Nephron progenitor cell (in vitro differentiated cells): Measurements from ENCODE around the gene FAM78B.

ENCODE experiments used
- DNase-seq: peaks from one replicate; pipeline ENCODE4 v3.0.0; 2021
- H3K27ac Mint-ChIP-seq: 2 replicates; pipeline ENCODE4 v1.8.0; 2021; ENCODE audit warnings: mild to moderate bottlenecking, moderate library complexity, mixed read lengths
- H3K27me3 Mint-ChIP-seq: 2 replicates; pipeline ENCODE4 v1.8.0; 2021; ENCODE audit warnings: mild to moderate bottlenecking, low read depth, mixed read lengths; ENCODE audit not compliant: poor library complexity
- H3K36me3 Mint-ChIP-seq: 2 replicates; pipeline ENCODE4 v1.8.0; 2021; ENCODE audit warnings: low read depth, mixed read lengths
- H3K4me1 Mint-ChIP-seq: 2 replicates; pipeline ENCODE4 v1.8.0; 2021; ENCODE audit warnings: mixed read lengths
- H3K4me3 Mint-ChIP-seq: 2 replicates; pipeline ENCODE4 v1.8.0; 2021; ENCODE audit warnings: mild to moderate bottlenecking, moderate library complexity, mixed read lengths
- H3K9me3 Mint-ChIP-seq: 2 replicates; pipeline ENCODE4 v1.8.0; 2021; ENCODE audit warnings: mild to moderate bottlenecking, moderate library complexity, mixed read lengths
- TF ChIP-seq, protein P1 (sequence below): fragments of 200-600 bp; sonication (generic); IDR thresholded peaks from 2 replicates; pipeline ENCODE4 v1.5.0; 2021; ENCODE audit warnings: antibody characterized with exemption

The FAM78B gene

DNA sequence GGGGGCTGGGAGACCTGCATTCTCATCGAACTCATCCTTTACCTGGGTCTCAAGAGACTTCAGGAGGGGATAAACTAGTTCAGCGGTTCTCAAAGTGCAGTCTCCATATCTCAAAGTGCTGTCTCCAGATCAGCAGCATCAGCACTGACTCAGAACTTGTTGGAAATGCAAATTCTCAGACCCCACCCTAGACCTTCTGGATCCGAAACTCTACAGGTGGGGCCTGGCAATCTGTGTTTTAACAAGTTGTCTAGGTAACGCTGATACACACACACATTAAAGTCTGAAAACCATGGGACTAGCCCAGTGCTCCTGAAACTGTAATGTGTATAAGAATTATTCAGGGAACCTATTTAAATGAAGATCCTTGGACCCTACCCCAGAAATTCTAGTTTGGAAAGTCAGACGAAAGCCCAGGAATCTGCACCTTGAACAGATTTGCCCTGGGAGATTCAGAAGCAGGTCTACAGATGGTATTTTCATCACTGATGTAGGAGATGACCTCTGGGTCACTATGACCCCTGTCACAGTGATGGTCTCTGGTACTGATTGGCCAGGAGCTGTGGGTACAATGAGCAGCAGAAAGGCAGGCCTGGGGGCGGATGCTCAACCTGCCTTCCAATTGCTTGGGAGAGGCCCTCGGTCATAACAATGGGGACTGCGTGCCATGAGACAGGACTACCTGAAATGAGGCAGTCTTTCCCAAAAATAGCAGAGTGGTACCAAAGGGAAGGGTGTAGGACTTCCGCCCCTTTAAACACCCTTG, 127.2 kb downstream of the FAM78B start:
- no peak for DNase-seq
- Mint-ChIP-seq H3K4me3 (no peak overlapping the region), H3K9me3 (no peaks in the 10 kb centered on the region), H3K27ac (no peak overlapping the region), H3K4me1 (no peaks in the 10 kb centered on the region), H3K36me3 (no peaks in the 10 kb centered on the region), H3K27me3 (peaks cover 19% of the 10 kb centered on the region)
- TF ChIP-seq, protein P1, sequence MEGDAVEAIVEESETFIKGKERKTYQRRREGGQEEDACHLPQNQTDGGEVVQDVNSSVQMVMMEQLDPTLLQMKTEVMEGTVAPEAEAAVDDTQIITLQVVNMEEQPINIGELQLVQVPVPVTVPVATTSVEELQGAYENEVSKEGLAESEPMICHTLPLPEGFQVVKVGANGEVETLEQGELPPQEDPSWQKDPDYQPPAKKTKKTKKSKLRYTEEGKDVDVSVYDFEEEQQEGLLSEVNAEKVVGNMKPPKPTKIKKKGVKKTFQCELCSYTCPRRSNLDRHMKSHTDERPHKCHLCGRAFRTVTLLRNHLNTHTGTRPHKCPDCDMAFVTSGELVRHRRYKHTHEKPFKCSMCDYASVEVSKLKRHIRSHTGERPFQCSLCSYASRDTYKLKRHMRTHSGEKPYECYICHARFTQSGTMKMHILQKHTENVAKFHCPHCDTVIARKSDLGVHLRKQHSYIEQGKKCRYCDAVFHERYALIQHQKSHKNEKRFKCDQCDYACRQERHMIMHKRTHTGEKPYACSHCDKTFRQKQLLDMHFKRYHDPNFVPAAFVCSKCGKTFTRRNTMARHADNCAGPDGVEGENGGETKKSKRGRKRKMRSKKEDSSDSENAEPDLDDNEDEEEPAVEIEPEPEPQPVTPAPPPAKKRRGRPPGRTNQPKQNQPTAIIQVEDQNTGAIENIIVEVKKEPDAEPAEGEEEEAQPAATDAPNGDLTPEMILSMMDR: no peak

DNA sequence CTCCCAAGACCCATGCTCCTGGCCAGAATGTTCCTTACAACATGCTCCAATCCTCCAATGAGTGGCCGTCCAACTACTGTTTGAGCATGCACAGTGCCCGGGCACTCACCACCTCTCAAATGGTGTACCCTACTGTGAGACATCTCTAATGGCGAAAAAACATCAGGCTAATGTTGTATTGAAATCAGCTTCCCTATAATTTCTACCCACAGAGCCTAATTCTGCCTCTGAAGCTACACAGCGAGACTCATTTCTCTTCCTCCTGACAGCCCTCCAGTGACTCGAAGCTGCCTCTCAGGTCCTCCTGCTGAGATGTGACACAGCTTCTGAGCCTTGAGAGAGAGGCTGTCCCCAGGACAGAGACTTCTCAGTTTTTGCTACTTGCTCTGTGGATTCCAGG, 130.7 kb downstream of the FAM78B start:
- peaks cover 12% of the 10 kb centered on the region for H3K27me3 Mint-ChIP-seq
- H3K27ac Mint-ChIP-seq: no peak overlapping the region
- no peak overlapping the region for H3K4me3 Mint-ChIP-seq
- H3K9me3 Mint-ChIP-seq: no peaks in the 10 kb centered on the region
- no peaks in the 10 kb centered on the region for H3K36me3 Mint-ChIP-seq
- TF ChIP-seq, protein P1: no peak
- H3K4me1 Mint-ChIP-seq: no peaks in the 10 kb centered on the region
- no peak for DNase-seq

DNA sequence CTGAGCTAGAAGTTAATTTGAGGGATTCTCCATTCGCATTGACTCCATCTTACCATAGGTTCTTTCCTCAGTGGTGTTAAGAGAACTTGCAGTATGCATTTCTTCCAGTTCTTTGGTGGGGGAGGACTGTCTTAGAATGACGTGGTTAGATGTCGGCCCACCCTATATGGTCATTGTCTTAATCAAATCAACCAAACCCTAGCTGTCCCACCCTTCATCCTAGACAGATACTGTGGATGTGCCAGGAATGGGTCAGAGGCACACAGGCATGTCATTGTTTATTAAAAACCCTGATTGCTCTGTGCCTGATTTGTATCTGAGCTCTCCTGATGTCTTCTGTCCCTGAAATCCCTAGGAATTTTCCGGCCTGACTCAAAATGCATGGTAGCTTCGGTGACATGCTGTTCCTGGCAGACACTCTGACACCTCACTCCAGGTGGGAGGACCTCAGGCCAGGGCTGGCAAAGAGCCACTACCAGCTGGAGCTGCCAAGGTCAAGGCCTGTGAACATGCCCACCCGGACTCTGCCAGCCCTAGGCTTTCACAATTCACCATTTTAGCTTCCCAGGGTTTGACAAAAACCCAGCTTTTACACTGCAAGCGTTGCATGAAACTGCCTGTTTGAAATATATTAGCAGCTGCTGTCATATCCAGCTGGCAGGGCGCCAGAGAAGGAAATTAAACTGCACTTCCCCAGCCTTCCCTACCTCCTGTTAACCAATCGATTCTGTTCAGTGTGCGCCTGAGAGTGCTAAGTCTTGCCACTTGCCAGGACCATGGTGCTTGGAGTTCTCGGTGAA, 134.0 kb downstream of the FAM78B start:
- Mint-ChIP-seq H3K9me3 (no peaks in the 10 kb centered on the region), H3K27ac (no peak overlapping the region), H3K27me3 (peaks cover 14% of the 10 kb centered on the region), H3K36me3 (no peaks in the 10 kb centered on the region), H3K4me1 (no peaks in the 10 kb centered on the region), H3K4me3 (no peak overlapping the region)
- no peak for DNase-seq
- TF ChIP-seq, protein P1: no peak

DNA sequence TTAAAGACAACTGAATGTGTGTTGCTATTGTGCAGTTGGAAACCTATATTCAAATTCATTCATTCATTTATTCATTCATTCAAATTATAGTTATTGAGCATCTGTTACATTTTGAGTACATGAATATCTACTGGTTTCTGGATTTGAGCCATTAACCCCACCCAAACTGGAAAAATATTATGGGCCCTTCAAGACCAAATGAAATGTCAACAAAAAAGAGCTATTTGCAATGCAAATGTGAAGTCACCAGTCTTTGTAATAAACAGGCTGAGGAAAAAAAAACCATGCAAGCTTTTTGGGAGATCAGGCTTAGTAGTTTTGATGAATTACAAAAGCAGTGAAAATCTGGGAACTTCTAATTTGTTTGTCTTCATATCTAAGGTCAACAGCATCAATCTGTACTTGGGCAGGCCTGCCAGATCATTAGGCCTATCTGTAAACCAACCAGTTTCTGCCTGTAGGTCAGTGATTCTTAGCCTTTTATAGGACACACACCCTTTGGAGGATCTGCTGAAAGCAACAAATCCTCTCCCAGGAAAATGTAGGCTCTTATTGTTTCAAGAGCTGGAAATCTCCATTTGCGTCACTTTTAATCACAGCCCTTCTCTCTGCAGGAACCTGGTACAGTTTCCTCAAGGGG, 134.7 kb downstream of the FAM78B start:
- Mint-ChIP-seq H3K27me3 (peaks cover 15% of the 10 kb centered on the region), H3K4me3 (no peak overlapping the region), H3K27ac (no peak overlapping the region), H3K9me3 (no peaks in the 10 kb centered on the region), H3K36me3 (no peaks in the 10 kb centered on the region), H3K4me1 (no peaks in the 10 kb centered on the region)
- TF ChIP-seq, protein P1: no peak
- no peak for DNase-seq

DNA sequence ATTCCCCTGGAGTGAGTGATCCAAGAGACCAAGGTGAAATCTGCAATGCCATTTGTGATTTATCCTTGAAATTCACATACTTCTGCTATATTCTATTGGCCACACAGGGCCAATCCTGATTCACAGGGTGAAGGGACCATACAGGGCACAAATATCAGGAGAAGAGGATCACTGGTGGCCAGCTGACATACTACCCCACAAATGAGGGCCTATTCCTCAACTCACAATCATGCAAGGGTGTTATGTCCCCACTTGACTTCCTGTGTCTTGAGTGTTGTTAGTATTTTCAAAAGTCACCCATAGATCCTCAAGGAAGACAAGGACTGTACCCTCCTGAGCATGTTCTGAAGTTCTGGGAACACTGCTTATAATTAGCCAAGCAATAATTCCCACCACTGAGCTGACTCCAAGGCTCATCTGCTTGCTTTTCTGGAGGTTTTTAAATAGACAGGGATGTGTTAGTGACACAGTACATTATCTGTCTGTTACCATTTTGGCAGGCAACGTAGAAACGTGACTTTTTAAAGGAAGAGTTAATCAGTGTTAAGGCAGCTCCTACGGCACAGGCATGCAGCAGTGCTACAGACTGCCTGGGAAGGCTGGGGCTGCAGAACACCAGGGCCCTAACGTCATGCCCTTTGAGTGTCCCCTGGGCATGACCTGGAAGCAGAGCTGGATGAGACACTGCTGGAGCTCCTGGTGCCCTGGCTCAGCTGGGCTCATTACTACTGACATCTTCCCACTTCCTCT, 137.4 kb downstream of the FAM78B start:
- Mint-ChIP-seq H3K4me1 (peaks cover 8% of the 10 kb centered on the region), H3K9me3 (no peaks in the 10 kb centered on the region), H3K27ac (no peak overlapping the region), H3K36me3 (no peaks in the 10 kb centered on the region), H3K27me3 (peaks cover 29% of the 10 kb centered on the region), H3K4me3 (no peak overlapping the region)
- TF ChIP-seq, protein P1: no peak
- no peak for DNase-seq
